AG10803 (cell line): ENCODE data around the gene SLC6A1.
"Not testable (repeated sequence)": the region's sequence is repeated elsewhere in the genome, so short reads cannot be mapped to it uniquely, and the experiment has no call there.

ENCODE experiments used
- DNase-seq: peaks from one replicate; pipeline ENCODE4 v3.0.0; 2010; ENCODE audit warnings: low read depth
- H3K4me3 ChIP-seq: 2 replicates; pipeline ENCODE4 v1.5.1; 2011; ENCODE audit warnings: mild to moderate bottlenecking, low read length, control low read depth
- TF ChIP-seq, protein P1 (sequence below): conservative IDR thresholded peaks from 2 replicates; pipeline ENCODE4 v1.5.1; 2011; ENCODE audit warnings: mild to moderate bottlenecking, low read length, control low read depth, inconsistent platforms

SLC6A1 gene

DNA sequence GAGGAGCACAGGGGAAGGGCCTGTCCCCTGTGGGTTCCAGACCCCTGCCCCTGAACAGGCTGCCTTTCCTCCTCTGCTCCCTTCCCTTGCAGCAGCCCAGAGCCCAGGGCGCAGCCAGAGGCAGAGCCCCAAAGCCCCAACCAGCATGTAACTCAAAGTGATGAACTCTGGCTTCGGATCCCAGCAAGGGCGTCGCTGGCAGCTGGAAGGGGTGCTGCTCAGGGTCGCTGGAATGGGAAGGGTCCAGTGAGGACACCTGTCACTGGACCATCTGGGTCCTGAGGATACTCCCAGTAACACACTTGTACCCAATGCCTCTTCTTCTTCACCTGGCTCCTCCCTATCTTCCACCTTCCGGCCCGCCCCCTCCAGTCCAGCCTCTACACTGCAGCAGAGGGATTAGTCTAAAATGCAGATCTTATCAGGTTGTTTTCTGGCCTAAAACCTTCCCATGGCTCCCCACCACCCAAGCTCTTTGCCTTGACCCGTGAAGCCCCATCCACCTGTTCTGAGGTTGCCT is 64.0 kb downstream of the SLC6A1 start:
- no peak overlapping the region for H3K4me3 ChIP-seq
- DNase-seq: no peak
- TF ChIP-seq, protein P1, sequence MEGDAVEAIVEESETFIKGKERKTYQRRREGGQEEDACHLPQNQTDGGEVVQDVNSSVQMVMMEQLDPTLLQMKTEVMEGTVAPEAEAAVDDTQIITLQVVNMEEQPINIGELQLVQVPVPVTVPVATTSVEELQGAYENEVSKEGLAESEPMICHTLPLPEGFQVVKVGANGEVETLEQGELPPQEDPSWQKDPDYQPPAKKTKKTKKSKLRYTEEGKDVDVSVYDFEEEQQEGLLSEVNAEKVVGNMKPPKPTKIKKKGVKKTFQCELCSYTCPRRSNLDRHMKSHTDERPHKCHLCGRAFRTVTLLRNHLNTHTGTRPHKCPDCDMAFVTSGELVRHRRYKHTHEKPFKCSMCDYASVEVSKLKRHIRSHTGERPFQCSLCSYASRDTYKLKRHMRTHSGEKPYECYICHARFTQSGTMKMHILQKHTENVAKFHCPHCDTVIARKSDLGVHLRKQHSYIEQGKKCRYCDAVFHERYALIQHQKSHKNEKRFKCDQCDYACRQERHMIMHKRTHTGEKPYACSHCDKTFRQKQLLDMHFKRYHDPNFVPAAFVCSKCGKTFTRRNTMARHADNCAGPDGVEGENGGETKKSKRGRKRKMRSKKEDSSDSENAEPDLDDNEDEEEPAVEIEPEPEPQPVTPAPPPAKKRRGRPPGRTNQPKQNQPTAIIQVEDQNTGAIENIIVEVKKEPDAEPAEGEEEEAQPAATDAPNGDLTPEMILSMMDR: no peak

- no peak for DNase-seq
- H3K4me3 ChIP-seq: no peak overlapping the region
- TF ChIP-seq, protein P1: no peak
Observed at GRCh38 chr3:11057655-11058054, 65.1 kb downstream of the SLC6A1 start.

DNA sequence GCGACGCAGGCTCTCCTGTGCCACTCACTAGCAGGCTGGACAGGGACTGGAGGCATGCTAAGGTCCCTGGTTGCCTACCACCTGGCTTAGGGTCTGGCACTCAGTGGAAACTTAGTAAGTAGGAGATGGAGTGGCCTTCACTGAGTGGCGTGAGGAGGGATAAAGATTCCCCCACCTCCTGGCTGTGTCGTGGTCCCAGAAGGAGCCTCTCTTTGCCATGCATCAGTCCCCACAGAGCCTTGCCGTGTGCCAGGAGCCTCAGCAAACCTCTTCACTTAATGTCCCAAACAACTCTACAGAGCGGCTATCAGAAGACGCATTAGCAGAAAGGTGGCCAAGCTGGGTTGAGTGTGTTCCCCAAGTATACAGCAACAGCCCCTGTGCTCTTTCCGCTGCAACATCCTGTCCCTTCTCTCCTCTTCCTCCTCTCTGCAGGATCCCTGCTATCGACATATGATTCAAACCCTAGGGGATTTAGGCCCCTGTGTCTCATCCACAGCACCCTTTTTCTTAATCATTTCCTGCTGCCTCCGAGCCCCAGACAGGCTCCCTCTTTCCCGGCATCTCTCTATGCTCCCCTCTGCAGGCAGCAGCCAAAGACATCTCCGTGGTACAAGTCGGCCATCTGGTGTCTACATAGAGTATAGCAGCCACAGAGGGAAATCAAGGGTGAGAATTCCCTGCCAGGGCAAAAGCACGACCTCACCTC is 66.7 kb downstream of the SLC6A1 start:
- TF ChIP-seq, protein P1: peak; percentile 95
- DNase-seq: peak; percentile 66
- no peak overlapping the region for H3K4me3 ChIP-seq

DNA sequence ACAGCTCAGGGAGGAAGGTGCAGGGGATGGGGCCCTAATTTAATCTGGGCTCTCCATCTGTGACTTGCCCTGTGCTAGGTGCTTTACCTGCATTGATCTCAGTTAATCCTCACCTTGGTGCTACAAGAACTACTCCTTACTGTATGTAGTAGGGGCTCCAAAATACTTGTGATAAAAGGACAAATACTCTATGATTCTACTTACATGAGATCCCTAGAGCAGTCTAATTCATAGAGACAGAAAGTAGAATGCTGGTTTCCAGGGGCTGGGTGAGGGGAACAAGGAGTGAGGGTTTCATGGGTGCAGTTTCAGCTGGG is 67.2 kb downstream of the SLC6A1 start:
- TF ChIP-seq, protein P1: no peak
- H3K4me3 ChIP-seq: no peak overlapping the region
- no peak for DNase-seq

GRCh38 chr3:11060500-11061251 is 68.1 kb downstream of the SLC6A1 start:
- peak; percentile 49 for DNase-seq
- peak overlapping the region; percentile 51 for H3K4me3 ChIP-seq
- TF ChIP-seq, protein P1: peak; percentile 65

- not testable (repeated sequence) for H3K4me3 ChIP-seq, DNase-seq
Observed at GRCh38 chr3:11061268-11061871, 68.8 kb downstream of the SLC6A1 start.

GRCh38 chr3:11062704-11063103 is 70.2 kb downstream of the SLC6A1 start:
- no peak overlapping the region for H3K4me3 ChIP-seq
- DNase-seq: no peak
- TF ChIP-seq, protein P1: no peak
